Measurements from ENCODE around the gene SLC25A13.
"Not testable (repeated sequence)": the region's sequence is repeated elsewhere in the genome, so short reads cannot be mapped to it uniquely, and the experiment has no call there.

SLC25A13 gene

DNA sequence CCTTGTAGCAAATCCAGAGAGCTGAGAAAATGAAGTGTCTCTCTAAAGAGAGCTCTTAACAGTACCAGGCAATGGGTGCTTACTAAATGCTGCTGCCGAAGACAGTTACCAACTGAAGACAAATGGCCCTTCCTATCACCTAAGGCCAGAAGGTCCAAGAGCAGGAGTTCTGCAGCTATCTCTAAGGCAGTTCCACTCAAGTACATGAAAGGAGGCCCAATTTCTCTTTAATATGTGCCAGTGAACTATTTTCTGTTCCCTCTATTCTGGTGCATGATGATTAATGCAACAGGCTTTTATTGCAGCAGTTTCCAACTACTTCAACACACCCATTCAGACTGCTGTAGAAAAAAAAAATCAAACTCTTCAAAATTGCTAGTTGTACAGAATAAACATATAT is 122.5 kb downstream of the SLC25A13 start:
- no peak for DNase-seq

DNA sequence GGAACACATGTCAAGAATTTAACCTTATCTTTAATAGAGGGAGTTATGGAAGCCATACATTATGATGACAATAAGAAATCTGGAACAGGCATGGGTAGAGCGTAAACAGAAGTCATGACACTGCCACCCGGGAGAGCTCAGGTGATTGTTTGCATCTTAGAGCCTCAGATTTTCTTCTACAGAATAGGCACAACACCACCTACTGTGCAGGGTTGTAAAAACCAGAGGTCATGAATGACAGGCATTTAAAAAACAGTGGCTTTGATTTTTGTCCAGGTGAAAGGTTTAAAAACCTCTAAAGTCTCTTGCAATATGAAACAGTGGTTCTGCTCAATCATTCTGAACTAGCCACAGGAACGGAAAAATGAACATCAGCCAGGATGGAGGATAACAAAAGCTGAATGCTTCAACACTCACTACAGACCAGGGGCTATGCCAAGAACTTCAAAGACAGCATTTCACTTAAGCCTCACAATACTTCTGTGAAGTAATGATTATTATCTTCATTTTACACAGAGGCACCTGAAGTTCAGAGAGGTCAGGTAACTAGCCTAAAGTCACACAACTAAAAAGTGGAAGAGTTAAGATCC is 123.8 kb downstream of the SLC25A13 start:
- DNase-seq: no peak

DNA sequence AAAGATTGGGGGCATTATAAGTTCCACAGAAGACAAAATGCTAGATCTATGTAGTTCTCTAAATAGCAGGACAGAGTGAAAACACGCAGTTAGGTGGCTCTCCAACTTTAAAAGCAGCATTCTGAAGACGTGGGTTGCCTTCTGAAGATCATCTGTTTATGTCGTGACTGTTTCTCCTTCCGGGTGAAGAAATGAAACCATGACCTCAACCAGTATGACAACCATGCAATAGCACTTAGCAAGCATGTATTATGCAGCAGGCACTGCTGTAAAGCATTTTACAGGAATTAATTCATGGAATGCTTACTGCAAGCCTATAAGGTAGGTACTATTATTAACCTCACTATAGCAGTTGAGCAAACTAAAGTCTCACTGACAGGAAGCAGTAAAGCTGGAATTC is 125.2 kb downstream of the SLC25A13 start:
- DNase-seq: no peak

DNA sequence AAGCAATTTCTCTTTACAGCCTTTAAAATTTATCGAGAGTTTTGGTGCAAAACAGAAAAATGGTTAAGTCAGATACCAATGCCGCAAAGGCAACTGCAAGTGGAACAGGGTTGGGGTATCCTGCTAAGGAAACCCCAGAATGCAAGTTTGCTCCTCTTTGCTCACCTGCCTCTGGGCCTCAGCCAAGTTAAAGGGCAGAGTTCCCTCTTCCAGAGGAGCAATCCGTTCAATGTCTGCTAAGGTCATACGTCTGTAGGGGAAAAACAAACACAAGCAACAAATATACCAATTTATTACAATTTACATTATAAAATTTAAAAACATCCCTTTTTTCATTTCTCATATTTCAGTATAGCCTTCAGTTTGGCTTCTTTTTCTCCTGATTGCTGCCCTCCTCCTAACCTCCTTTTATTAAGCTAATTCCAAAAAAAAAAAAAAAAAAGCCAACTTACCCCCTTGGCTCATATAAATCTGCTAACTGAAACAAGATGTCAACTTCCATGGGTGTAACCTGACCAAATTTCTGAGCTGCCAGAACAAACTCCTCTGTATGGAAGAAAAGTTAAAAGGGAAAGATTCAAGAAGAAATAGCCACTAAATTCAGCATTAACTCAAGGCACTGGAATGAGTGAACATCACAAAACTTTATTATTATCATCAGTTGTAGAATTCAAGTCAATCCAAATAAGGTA is 132.6 kb downstream of the SLC25A13 start:
- no peak for DNase-seq

DNA sequence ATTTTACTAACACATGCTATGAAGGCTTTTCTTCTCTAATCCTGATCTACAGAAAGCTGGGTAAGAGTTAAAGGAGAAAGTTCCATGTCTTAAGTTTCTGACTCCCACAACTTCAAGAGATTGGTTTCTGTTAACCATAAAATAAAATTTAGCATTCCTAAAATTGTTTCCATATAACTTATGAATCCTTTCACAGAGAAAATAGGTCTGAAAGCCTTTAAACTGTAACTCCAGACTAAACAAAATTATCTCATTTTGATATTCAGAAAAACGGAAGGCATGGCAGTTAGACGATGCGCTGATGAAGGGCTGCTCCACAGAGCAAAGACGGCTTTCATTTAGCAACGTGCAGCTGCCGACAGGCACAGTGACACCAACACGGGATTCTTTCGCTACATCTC is 133.3 kb downstream of the SLC25A13 start:
- no peak for DNase-seq

DNA sequence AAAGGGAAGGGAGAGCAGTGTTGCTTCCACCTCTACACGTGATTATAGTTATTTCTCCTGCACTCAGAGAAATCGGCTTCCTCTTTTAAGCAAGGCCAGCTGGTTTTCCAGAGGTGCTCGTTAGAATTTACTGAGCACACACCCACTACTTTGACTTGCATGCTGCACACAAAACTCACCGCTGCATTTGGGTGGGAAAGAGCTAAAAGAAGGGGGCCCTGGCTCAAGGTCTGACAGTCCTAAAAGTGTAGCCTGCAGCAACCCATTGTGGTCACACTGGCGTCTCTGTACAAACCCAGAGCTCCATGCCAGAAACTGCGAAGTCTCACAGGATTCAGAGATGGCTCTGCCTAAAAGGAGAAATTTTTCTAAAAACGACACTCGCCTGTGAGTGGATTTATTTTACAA is 133.7 kb downstream of the SLC25A13 start:
- DNase-seq: no peak

DNA sequence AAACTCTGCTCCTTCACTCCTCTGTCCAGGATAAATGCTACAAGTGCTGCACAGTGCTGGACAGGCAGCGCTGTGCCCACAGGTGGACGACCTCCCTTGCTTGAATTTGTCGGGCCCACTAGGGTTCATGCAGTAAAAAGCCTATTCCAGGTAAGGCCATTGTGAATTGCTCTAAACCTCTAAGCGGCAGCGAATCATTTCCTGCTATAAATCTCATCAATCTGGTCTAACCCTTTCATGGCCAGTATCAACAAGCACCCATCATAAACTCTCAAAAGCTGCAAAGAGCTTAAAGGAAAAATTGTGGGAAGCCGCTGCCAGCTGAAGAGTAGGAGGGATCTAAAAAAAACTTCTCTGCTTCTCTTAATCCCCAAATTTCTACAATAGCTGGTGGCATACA is 134.2 kb downstream of the SLC25A13 start:
- DNase-seq: no peak

DNA sequence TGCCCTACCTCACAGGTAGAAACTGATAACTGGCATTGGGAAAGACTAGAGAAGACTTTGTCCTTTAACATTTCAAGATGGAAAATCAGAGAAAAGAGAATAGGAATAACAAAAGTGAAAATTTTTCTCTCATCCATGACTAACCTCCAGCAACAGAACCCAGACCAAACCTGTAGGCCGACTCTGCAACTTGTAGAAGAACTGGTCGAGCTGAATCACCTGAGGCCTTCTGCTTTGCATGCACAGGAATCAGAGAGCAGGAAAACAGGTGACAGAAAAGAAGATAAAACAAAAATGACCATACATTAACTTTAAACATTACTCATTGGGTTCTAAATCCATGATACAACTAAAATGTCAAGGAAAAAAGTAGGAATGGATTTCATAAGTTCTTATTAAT is 137.1 kb downstream of the SLC25A13 start:
- DNase-seq: no peak

DNA sequence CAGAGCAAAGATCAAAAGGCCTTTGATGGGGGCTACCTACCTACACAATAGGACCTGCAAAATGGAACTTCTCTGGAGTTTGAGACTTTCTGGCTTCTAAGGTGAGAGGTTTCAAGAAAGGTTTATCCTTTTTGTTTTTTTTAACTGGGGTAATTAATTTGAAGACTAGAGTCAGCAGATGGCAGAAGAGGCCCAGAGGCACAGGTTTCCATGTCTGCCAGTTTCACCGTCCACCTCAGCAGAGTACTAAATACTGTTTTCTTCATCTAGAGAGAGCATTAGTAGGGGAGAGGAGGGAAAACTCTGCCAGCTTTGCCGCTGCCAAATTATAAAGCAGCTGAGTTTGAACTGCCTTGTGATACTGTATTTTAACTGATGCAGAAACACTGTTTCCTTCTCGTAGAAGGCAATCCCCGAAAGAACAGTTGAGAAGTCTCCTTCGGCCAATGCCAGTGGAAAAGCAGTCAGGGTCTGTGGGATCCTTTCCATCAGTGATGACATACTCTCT is 138.7 kb downstream of the SLC25A13 start:
- no peak for DNase-seq

DNA sequence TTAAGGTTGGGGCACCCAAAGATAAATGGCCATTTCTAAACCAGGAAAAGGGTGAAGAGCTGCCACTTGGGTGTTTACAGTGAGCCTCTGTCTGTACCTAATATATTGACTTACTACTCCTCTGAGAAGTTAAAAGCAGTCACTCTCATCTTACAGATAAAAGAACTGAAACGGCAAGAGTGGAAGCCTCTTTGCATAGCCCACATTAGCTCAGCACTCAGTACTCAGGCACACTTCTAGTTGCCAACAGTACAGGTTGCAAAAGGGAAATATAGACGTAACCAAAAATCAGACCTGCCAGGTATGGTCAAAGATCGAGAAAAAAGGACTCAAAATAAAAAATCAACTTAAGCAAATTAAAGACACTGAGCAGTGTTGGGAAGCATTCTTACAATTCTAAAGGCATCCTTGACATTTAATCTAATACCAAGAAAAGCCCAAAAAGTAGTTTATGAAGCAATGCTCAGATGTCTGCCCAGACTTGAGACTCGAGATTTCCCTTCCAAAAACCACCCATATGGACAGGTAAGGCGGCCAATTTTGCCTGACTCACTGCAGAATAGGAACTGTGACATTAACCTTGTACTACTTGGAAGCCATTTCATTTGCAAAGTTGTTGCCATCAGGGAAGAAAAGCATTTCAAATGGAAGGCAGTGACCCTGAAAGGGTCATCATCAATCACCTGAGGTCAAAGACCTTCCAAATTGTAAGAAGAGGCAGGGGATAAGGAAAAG is 139.3 kb downstream of the SLC25A13 start:
- DNase-seq: no peak

DNA sequence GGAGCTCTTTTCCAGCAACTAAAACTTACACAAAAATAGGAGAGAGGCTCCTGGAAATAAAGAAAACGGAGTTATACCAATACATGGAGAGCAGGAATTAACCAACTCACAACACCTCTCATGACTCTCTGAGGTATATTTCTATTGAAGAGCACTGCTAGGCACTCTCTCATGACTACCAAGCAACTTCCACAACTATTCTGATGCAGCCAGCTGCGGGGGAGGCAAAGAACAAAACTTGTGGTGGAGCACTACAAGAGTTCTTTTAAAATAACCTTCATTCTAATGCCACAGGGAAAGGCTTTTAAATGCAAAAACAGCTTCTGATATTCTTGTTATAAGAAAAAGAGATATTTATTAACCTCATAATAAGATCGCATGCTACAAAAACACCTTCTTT is 140.7 kb downstream of the SLC25A13 start:
- DNase-seq: no peak

DNA sequence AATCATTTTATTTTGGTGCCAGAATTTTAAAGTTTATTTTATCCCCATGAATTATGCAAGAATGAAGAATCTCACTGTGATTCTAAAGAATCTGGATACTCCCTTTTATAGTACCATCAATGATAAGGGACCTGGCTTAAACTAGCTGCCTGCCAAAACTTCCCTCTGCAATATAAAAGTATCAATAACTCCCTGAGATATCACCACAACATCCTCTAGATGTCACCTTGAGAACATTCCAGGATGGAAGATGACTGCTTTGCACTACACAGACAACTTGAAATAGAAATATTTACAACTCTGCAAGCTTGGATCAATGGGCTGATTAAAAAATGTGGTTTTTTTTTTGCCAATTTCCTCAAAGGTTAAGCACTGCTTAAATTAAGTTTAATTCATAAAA is 142.1 kb downstream of the SLC25A13 start:
- no peak for DNase-seq

DNA sequence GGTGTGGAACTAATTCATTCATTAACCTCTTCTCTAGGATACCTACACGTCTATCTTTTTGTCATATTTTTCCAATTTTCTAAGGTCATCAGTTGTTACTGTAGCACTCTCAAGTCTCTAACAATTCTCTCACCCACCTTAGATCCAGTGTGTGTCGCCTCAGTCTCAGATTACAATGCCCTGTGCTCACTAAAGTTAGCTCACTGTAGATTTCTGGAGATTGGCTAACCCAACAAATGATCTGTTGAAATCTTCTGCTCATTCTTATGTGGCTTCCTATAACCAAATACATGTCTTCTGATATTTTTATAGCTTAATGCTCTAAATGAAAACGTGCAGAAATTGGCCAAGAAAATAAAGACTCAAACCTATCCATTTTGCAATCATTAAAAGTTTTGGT is 142.6 kb downstream of the SLC25A13 start:
- no peak for DNase-seq

DNA sequence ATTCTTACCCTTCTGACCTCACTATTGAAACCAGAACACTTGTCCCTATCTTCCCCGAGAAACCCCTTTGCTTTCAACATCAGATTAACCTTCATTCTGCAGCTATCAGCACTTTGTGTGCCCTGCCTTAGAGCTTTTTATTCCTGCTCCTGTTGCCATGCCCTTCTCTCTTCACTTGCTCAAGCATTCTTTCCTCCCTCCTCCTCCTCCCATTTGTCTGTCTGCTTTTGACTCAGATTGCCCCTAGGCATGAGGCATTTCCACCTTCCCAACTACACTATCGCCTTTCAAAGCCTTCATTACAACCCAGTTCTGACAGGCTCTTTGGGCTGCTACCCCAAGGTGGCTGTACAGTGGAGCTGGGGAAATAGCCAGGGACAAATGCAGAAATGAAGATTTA is 143.3 kb downstream of the SLC25A13 start:
- no peak for DNase-seq

DNA sequence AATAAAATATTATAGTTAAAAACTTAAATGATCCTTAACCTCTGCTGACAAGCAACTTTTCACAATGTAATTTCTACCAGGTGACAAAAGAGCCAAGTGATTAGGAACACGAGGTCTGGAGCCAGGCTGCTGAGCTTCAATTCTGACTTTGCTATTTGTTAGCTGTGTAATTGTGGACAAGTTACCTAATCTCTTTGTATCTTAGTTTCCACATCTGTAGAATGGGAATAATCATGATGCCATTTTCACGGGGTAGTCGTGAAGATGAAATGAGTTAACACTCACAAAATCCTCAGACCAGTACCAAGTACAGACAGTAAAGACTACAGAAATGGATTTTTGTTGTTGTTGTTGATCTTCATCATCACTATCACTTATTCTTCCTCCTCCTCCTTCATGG is 144.5 kb downstream of the SLC25A13 start:
- DNase-seq: no peak

DNA sequence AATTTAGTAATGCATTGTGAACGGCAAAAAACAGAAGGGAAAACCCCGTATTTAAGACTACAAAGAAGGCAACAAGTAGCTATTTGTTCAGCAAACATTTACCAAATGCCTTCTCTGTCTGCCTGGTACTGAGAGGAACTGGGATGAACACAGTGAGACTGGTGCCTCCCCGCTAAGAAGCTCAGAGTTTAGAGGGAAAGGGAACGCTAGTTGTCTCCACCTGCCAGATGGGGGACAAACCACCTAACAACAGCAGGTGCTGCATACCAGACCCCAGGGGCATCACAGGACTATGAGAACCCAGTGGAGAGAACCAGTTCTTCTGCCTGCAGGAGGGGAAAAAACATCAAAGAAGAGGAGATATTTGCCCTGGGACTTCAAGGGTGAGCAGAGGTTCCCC is 147.1 kb downstream of the SLC25A13 start:
- DNase-seq: no peak

DNA sequence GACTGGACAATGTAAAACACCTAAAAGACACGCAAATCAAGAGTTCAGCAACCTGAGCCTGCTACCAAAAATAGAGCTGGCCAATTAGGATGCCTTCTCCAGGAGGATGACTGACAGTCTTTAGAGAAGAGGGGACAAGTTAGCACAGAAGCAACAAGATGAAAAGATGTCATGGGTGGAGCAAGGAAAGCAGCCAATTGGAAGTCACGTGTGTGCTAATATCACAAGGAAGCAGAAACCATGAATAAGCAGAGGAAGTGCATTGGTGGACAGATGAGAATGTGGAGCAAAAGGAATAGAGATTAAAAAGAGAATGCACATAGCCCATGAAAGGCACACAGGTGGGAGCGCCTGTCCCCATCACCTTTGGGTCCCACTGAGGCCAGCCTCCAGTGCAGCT is 148.1 kb downstream of the SLC25A13 start:
- DNase-seq: no peak

DNA sequence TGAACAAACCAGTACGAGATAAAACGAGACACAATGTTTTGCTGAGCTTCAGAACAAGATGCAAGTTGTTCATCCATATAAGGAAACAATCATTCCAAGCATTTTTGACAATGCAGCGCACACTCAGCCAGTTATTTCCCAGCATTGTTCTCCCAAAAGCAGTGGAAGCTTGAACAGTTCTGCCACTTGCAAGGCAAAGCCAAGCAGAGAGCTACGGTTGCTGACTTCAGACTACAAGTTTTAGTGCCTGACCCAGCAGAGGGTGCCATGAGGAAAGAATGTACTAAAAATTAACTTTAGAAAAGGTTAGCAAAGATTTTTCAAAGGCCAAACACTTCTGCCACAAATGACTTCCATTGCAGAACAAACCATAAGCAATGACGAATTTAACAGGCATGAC is 152.5 kb downstream of the SLC25A13 start:
- DNase-seq: no peak

DNA sequence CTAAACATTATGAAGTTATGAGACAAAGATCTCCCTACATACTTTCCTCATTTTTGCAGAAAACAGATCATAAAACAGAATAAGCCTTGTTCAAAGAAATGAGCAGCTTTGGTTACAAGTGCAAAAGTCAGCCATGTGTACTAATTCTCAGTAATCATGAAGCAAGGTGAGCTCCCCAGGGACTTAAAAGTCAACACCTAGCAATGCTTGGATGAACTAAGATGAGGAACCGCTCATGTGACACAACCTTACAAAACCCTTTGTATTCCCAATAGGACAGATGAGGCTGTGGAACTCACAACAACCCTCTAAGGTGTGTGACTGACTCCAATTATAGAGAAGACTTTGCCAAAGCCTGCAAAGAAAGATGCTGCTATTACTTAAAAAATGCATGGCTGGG is 154.5 kb downstream of the SLC25A13 start:
- no peak for DNase-seq

DNA sequence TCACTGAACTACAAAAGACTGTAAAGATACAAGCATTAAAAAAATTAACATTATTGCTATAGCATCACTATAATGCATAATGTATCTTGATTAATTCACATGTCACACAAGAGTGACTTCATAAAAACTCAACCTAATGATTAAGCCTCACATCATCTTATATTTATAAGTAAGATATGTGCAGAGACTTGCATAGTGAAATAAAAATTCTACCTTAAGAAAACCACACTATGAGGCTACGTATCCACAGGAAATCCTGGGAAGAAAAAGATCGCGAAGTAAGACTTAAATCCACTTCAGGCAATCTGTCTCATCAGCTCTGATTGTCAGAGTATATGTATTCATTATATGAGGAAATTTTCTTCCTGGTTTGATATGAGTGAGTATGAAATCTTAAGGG is 160.0 kb downstream of the SLC25A13 start:
- DNase-seq: no peak

DNA sequence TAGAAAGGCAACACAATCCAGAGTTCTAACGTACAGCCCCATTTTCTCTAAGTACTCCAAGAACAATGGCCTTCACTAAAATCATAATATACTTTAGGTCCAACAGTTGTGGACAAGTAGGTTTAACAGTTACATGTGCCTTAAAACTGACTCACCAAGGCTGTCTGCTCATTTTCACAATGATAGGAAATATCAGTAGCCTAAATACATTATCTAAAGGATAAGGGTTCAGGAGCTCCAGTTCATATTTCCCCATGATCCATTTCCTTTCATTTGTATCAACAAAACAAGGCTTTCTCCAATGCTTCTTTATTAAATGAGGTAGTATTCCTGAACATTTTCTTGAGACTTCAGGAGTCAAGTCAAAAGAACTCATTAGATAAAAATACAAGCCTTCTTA is 164.0 kb downstream of the SLC25A13 start:
- DNase-seq: no peak

DNA sequence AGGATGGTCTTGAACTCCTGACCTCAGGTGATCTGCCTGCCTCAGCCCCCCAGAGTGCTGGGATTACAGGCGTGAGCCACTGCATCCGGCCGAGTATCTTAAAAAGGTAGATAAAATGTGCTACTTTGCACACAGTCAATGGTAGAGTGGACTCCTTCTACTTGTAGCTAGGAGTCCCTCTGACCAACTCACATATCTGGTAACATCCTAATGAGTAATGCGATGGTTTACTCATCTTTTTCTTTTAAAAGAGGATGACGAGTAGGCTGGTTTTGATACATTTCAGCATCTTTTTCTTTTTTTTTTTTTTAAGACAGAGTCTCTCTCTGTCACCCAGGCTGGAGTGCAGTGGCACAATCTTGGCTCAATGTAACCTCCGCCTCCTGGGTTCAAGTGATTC is 167.4 kb downstream of the SLC25A13 start:
- DNase-seq: not testable (repeated sequence)

DNA sequence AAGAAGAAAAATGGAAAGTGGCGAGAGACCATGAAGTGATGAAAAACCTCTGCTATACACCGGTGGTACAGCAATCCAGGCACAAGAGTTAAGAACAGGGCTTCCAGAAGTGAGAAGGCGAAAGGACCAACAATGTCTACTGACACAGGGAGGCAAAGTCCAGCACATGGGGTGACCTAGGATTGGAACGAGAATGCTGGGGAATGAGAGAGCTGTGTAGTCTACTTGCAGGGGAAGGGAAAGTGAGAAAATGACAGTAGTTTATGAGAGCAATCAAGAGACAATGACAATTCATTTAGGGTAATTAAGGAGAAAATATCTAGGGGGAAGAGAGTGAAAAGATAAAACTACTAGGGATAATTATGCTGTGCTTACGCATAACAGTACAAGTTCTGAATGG is 169.2 kb downstream of the SLC25A13 start:
- DNase-seq: no peak

DNA sequence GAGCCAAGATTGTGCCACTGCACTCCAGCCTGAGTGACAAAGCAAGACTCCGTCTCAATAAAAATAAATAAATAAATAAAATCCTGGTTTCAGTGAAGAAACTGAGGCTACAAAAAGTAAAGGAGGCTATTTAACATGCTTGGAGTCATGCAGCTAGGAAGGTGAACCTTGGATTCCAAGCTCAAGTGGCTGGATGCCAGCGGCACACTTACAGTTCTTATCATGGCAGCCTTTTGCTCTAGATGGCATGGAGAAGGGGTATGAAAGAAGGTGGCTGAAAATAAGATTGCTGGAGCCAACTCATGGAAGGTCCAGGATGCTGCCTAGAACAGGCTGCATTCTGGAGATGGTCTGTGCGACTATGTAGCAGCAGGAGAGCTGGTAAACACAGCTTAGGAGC is 170.0 kb downstream of the SLC25A13 start:
- DNase-seq: no peak

DNA sequence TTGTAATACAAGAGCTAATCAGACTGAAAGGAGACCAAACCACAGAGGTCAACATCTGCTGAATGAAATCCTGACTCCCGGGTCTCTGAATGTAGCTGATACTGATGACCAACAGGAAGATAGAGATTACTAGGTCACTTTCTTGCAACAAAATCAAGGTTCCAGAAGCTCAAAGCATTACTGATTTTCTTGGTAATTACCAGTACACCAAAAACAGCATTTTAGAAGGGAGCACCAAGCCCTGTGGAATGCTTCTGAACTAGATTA is 177.7 kb downstream of the SLC25A13 start:
- DNase-seq: no peak
